NCI-H1417 (cell line): ENCODE measurements around the gene F5.
A peak's percentile ranks its signal among the peaks of the same experiment; 100 is the strongest.
"Not testable (repeated sequence)": the region's sequence is repeated elsewhere in the genome, so short reads cannot be mapped to it uniquely, and the experiment has no call there.

Source experiments
- DNase-seq, 3 experiments: peaks; one replicate each; lab custom pipeline; 2025; lab: John Stamatoyannopoulos, UW

The F5 gene

GRCh38 chr1:169538998-169539871 lies 47.0 kb downstream of the F5 start:
- DNase-seq, result no peak

DNA sequence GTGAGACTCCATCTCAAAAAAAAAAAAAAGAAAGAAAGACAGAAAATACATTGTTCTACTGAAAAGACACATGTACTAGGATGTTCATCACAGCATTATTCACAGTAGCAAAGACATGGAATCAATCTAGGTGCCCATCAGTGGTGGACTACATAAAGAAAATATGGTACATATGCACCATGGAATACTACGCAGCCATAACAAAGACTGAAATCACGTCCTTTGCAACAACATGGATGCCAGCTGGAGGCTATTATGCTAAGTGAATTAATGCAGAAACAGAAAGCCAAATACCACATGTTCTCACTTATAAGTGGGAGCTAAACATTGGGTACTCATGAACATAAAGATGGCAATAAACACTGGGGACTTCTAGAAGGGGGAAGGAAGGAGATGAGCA lies 51.6 kb downstream of the F5 start:
- no peak for DNase-seq

- not testable (repeated sequence) for DNase-seq
Observed at GRCh38 chr1:169533528-169534190, 52.6 kb downstream of the F5 start.

DNA sequence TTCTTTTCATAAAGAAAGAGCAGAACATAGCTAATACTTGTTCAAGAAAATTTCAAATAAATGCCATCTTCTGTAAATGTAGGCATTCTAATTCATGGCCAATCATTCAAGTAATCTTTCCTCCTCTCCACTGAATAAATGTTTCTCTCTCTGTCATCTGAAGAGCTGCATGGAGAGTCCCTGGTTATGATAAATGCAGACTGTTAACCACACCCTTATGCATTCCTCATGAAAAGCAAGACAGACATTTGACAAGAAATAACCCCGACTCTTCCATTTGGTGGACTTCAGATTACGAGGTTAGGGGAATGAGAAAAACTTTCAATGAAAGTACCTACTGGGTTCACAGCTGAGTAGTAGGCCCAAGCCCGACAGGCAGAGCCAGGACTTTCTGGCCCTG lies 55.8 kb downstream of the F5 start:
- DNase-seq, result no peak

- DNase-seq, result peak; percentile 30 to 87 (median 52)
Observed at GRCh38 chr1:169529068-169529642, 57.1 kb downstream of the F5 start.

- no peak for DNase-seq
Observed at GRCh38 chr1:169528215-169529067, 57.8 kb downstream of the F5 start.

GRCh38 chr1:169527451-169528214 lies 58.6 kb downstream of the F5 start:
- peak in 1 of 3 experiments; percentile 45 for DNase-seq

GRCh38 chr1:169527001-169527400 lies 59.3 kb downstream of the F5 start:
- DNase-seq, result no peak

- DNase-seq, result no peak
Observed at GRCh38 chr1:169526120-169526832, 60.0 kb downstream of the F5 start.

GRCh38 chr1:169525391-169525790 lies 60.9 kb downstream of the F5 start:
- no peak for DNase-seq

GRCh38 chr1:169523904-169524303 lies 62.4 kb downstream of the F5 start:
- DNase-seq, result no peak

GRCh38 chr1:169521226-169521625 lies 65.1 kb downstream of the F5 start:
- no peak for DNase-seq

DNA sequence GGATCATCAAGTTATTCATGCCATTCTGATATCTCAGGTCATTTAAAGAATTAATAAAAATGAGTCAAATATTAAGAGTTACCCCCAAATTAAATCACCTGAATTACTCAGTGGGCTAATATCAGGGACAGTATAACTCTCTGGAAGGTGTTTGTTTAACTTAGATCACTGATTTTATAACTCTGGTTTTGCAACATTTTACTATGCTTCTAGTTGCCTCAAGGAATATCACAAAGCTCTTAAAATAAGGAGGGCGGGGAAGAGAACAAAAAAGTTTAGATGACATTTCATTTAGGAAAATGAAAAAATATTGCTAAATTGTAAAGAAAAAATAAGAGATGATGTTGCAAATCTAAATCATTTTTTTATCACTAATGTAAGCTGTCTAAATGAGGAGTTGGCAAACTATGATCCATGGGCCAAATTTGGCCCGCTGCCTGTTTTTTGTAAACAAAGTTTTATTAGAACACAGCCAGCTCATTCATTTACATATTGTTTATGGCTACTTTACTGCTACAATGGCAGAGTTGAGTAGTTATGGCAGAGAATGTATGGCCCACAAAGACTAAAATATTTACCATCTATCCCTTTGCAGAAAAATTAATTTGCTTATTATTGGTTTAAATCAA lies 68.6 kb downstream of the F5 start:
- no peak for DNase-seq

DNA sequence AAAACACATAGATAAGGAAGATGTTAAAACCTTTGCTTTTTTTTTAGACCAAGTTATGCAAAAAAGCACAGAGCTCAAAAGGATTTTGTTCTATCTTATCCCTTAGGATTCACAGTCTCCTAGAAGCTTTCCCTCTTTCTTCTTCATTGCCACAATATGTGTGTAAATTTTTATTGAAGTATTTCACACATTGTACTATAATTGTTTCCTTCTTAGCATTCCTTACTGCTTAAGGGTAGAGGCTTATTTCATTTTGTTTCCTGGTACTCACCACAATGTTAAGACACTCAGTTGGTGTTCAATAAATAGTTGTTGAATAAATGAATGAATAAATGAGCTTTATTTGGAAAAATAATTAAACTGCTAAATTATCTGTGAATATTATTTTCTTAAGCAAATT lies 70.6 kb downstream of the F5 start:
- no peak for DNase-seq

- peak in 1 of 3 experiments; percentile 37 for DNase-seq
Observed at GRCh38 chr1:169514566-169515270, 71.6 kb downstream of the F5 start.

DNA sequence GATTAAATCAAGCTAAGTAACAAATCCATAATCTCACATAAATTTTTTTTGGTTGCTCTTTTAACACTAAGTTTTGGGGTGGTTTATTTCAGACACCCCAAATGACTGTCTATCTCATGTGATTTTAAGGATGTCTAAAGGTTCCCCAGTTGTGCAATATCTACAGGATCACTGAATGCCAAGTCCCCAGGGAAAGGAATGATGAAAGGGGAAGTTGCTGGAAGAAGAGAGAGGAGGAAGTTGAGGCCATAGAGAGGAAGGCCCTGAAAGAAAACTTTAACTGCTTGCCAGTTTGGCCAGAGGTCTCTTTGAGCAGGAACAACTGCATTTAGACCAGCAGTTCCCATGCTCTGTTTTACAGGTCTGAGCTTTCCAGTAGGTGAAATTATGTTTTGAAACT lies 73.1 kb downstream of the F5 start:
- no peak for DNase-seq

DNA sequence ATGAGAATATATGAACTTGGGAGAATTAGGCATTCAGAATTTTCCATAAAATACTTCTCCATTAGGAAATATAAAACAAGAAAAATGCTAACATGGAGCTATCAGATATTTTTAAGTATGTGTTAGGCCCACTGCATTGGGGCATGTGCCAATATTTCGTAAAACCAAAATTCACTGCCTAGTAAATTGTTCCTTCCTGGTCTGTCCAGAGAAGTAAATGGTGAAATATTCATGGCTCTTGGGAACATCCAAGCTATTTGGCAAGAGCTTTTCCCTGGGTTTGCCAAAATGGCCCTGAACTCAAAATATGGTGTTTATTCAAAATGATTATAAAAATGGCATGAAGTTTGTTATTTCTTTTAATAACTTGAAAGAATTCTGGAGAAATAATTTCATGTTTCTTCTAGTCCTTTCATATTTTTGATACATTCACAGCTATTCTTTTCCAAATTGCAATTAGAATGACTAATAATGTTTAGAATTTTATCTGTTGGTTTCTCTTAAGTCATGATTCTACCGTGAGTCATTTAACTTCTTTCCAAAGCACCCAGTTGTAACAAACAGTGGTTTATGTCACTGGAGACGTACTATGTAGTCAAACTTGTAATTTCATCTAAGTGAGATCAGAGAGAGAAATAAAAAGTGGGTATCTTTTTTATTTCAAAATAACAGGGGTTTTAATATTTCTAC lies 74.8 kb downstream of the F5 start:
- DNase-seq, result no peak

- DNase-seq, result no peak
Observed at GRCh38 chr1:169510060-169510459, 76.2 kb downstream of the F5 start.

DNA sequence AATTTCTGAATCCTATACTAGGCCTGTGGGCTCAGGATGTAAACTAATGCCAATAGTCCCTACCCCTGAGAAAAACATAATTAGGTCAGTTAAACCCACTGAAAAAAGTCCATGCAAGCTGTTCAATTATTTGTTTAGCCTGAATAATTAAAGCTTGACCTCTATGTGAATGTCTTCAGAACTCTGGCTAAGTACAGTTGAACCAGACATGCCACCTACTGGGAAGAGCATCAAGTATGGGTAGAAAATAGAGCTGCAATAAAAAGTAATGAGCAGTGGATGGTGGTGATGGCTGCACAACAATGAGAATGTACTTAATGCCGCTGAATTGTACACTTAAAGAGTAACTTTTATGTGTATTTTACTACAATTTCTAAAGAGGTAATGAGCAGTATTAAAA lies 76.9 kb downstream of the F5 start:
- DNase-seq, result peak in 2 of 3 experiments; percentile 64 to 95
